Thymus (tissue), 11 donors: ENCODE measurements around the gene MAP3K3. TPM values are rescaled to one million over a fixed set of nuclear protein-coding genes. Genes with fewer than 3 reads are reported as not detected.

Source experiments
- DNase-seq, 9 donors: peaks; one replicate each; pipeline ENCODE4 v3.0.0-alpha.2; 2013; ENCODE audit warnings: low spot score in 9 of 9, low read depth in 6 of 9, missing footprints in 1 of 9
- H3K27ac ChIP-seq, 2 donors: one replicate each; pipeline ENCODE4 v1.5.1; 2013; ENCODE audit warnings: control low read depth in 1 of 2, low read depth in 1 of 2, low read length in 1 of 2, mild to moderate bottlenecking in 1 of 2, moderate library complexity in 1 of 2
- H3K27me3 ChIP-seq, 2 donors: one replicate each; pipeline ENCODE4 v1.5.1; 2013; ENCODE audit warnings: low read length in 1 of 2; ENCODE audit not compliant: control insufficient read depth in 2 of 2, insufficient read depth in 1 of 2
- H3K36me3 ChIP-seq, 2 donors: one replicate each; pipeline ENCODE4 v1.5.1; 2013; ENCODE audit warnings: low read length in 1 of 2, mild to moderate bottlenecking in 1 of 2, moderate library complexity in 1 of 2; ENCODE audit not compliant: control insufficient read depth in 2 of 2, insufficient read depth in 2 of 2
- H3K4me1 ChIP-seq, 2 donors: one replicate each; pipeline ENCODE4 v1.5.1; 2013; ENCODE audit warnings: low read length in 2 of 2; ENCODE audit not compliant: control insufficient read depth in 2 of 2, insufficient read depth in 2 of 2
- H3K4me3 ChIP-seq, 2 donors: one replicate each; pipeline ENCODE4 v1.5.1; 2013; ENCODE audit warnings: low read length in 2 of 2, control low read depth in 1 of 2, mild to moderate bottlenecking in 1 of 2
- H3K9me3 ChIP-seq, 2 donors: one replicate each; pipeline ENCODE4 v1.5.1; 2013; ENCODE audit warnings: low read length in 1 of 2, mild to moderate bottlenecking in 1 of 2; ENCODE audit not compliant: control insufficient read depth in 2 of 2, insufficient read depth in 1 of 2
- WGBS: extraction: QIAGEN DNeasy Blood & Tissue Kit; methylation state at CpG from one replicate; pipeline ENCODE4 v1.1.7; 2013; 5-methylcytosine and 5-hydroxymethylcytosine counted together
- polyA plus RNA-seq: library from polyadenylated mRNA; stranded (reverse); fragments of 200-250 nt; gene quantifications from one replicate; pipeline ENCODE4 v1.2.3, GENCODE V29; 2013
- total RNA-seq: library from RNA; stranded (reverse); fragments of 120-200 nt; gene quantifications from one replicate; pipeline ENCODE4 v1.2.4, GENCODE V29; 2013
- donor health status: healthy.

Gene MAP3K3
- total and polyA plus RNA-seq, 2 donors, result 15.5 to 21.0 TPM

GRCh38 chr17:63698886-63699637 lies 76.8 kb downstream of the MAP3K3 start:
- H3K4me1 ChIP-seq, result peaks cover 30 to 66% of the 10 kb centered on the region in 2 donors

GRCh38 chr17:63699638-63700527 lies 77.7 kb downstream of the MAP3K3 start, which contains the start of gene LIMD2:
LIMD2 (minus strand) TSS chr17:63700125; CDS start chr17:63699298, 827 bp downstream.
- DNase-seq, result peak in 6 of 9 donors; percentile 34 to 88 (median 66)
- Histone ChIP-seq H3K27ac (peak within 1 kb of the TSS; percentile 96 to 98), H3K4me1 (peaks cover 30 to 66% of the 10 kb centered on the region in 2 donors)

More at GRCh38 chr17:63698886-63699637, 76.8 kb downstream of the MAP3K3 start:
- H3K27me3 ChIP-seq, result no peaks in the 10 kb centered on the region
- H3K4me3 ChIP-seq, result peak overlapping the region; percentile 95 to 97
- H3K9me3 ChIP-seq, result peaks cover 0 to 16% of the 10 kb centered on the region in 2 donors
- DNase-seq, result peak; percentile 69 to 96 (median 87)
- peak overlapping the region; percentile 94 to 98 for H3K27ac ChIP-seq
- peaks cover 42 to 58% of the 10 kb centered on the region in 2 donors for H3K36me3 ChIP-seq
- 2% methylated on average over 45 of the region's 45 CpGs for WGBS

GRCh38 chr17:63700528-63701455 lies 78.6 kb downstream of the MAP3K3 start:
- H3K9me3 ChIP-seq, result peaks cover 0 to 17% of the 10 kb centered on the region in 2 donors
- peak overlapping the region; percentile 96 to 98 for H3K27ac ChIP-seq
- H3K36me3 ChIP-seq, result peaks cover 52 to 64% of the 10 kb centered on the region in 2 donors
- peak overlapping the region; percentile 57 to 97 for H3K4me3 ChIP-seq
- 4% methylated on average over 88 of the region's 88 CpGs for WGBS
- H3K27me3 ChIP-seq, result no peaks in the 10 kb centered on the region
- DNase-seq, result peak in 5 of 9 donors; percentile 33 to 80 (median 48)
- H3K4me1 ChIP-seq, result peaks cover 37 to 70% of the 10 kb centered on the region in 2 donors

More at GRCh38 chr17:63699638-63700527, 77.7 kb downstream of the MAP3K3 start, which contains the start of gene LIMD2:
- no peaks in the 10 kb centered on the region for H3K27me3 ChIP-seq
- H3K9me3 ChIP-seq, result peaks cover 0 to 16% of the 10 kb centered on the region in 2 donors
- H3K36me3 ChIP-seq, result peaks cover 43 to 62% of the 10 kb centered on the region in 2 donors
- peak within 1 kb of the TSS; percentile 95 to 97 for H3K4me3 ChIP-seq
- WGBS, result 1% methylated on average over 133 of the region's 133 CpGs

GRCh38 chr17:63701456-63701820 lies 79.2 kb downstream of the MAP3K3 start:
- H3K4me1 ChIP-seq, result peaks cover 42 to 70% of the 10 kb centered on the region in 2 donors
- H3K27me3 ChIP-seq, result no peaks in the 10 kb centered on the region
- H3K4me3 ChIP-seq, result peak overlapping the region; percentile 57 to 97
- 28% methylated on average over 10 of the region's 10 CpGs for WGBS
- DNase-seq, result no peak
- H3K27ac ChIP-seq, result peak overlapping the region; percentile 96 to 98
- H3K36me3 ChIP-seq, result peaks cover 51 to 64% of the 10 kb centered on the region in 2 donors
- H3K9me3 ChIP-seq, result peaks cover 0 to 18% of the 10 kb centered on the region in 2 donors

- 15% methylated on average over 19 of the region's 19 CpGs for WGBS
- Histone ChIP-seq H3K27me3 (no peaks in the 10 kb centered on the region), H3K4me1 (peaks cover 36 to 70% of the 10 kb centered on the region in 2 donors), H3K27ac (peak overlapping the region; percentile 96 to 98), H3K36me3 (peaks cover 46 to 61% of the 10 kb centered on the region in 2 donors), H3K9me3 (peaks cover 0 to 18% of the 10 kb centered on the region in 2 donors), H3K4me3 (peak overlapping the region; percentile 57 to 97)
- peak in 6 of 9 donors; percentile 32 to 88 (median 67) for DNase-seq
Measured at GRCh38 chr17:63701868-63702720, 79.9 kb downstream of the MAP3K3 start.

- Histone ChIP-seq H3K4me3 (peak overlapping the region in 1 of 2 donors; percentile 44), H3K36me3 (peaks cover 44 to 58% of the 10 kb centered on the region in 2 donors), H3K27me3 (no peaks in the 10 kb centered on the region), H3K9me3 (peaks cover 0 to 15% of the 10 kb centered on the region in 2 donors), H3K4me1 (peaks cover 32 to 68% of the 10 kb centered on the region in 2 donors), H3K27ac (peak overlapping the region; percentile 96 to 98)
- DNase-seq, result no peak
- WGBS, result 88% methylated on average over 6 of the region's 6 CpGs
Measured at GRCh38 chr17:63702721-63703015, 80.5 kb downstream of the MAP3K3 start.

- DNase-seq, result no peak
- H3K4me3 ChIP-seq, result peak overlapping the region in 1 of 2 donors; percentile 44
- peaks cover 0 to 13% of the 10 kb centered on the region in 2 donors for H3K9me3 ChIP-seq
- peaks cover 29 to 64% of the 10 kb centered on the region in 2 donors for H3K4me1 ChIP-seq
- peaks cover 42 to 56% of the 10 kb centered on the region in 2 donors for H3K36me3 ChIP-seq
- peak overlapping the region; percentile 96 to 98 for H3K27ac ChIP-seq
- WGBS, result 98% methylated on average over 5 of the region's 5 CpGs
- no peaks in the 10 kb centered on the region for H3K27me3 ChIP-seq
Measured at GRCh38 chr17:63703029-63703428, 80.8 kb downstream of the MAP3K3 start.
